ENCODE data around the gene CYSLTR2. TPM values are rescaled to one million over a fixed set of nuclear protein-coding genes. Genes with fewer than 3 reads are reported as not detected.
A peak's percentile ranks its signal among the peaks of the same experiment; 100 is the strongest.

The CYSLTR2 gene
- total and polyA plus RNA-seq, 2 experiments from 2014 or later, result not detected

DNA sequence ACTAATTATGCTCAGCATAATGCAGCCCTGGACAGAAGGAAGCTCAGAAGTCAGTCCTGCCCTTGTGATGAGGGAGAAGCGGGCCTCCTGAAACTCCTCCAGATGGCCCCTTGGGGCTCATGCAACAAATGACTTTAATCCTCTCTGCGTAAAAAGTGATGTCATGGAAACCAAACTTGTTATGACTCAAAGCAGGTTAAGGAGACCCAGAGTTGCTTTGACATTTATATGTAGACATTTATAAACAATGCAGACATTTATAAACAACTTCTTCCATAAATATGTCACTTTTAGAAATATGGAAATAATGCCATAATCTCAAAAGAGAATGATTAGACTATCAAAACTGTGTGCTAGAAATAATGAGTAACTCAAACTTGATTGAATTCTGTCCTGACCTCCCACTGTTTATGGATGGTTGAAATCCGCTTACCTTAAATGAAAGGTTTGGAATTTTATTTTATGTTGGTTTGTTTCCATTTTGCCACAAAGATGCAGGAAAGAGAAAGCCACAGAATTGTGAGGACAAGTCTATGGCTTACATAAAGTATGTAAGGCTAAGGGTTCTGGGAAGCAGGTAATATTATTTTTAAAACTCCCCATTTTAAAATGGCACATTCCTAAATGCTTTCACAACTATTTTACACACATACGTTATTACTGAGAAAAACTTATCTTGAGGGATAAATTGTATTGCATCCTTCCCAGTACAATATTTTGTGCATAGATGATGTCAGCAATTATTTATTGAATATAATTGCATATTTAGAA, 73.7 kb downstream of the CYSLTR2 start:
- in situ Hi-C loops (cut with MboI), result no loop called here
- H4K20me1 ChIP-seq (ENCODE audit: insufficient read depth), result no peaks in the 10 kb centered on the region
- H3K4me1 ChIP-seq (ENCODE audit: insufficient read depth), result peaks cover 7% of the 10 kb centered on the region; the same call in 1 of the 2 replicates
- H3K4me3 ChIP-seq, result no peak overlapping the region
- no peaks in the 10 kb centered on the region for H3K36me3 ChIP-seq (ENCODE audit: low read depth)
- H3K27me3 ChIP-seq (replicated peaks; ENCODE audit: insufficient read depth), result peaks cover 12% of the 10 kb centered on the region
- H3K9me2 ChIP-seq (ENCODE audit: insufficient read depth), result no peaks in the 10 kb centered on the region
- TF ChIP-seq EZH2 (IDR thresholded peaks at IDR 0.05; ENCODE audit: insufficient read depth, poor library complexity, severe bottlenecking) (no peak), EZH2phosphoT487 (IDR thresholded peaks at IDR 0.05; ENCODE audit: insufficient read depth, low read depth) (no peak)
- no peak overlapping the region for H3K4me2 ChIP-seq (ENCODE audit: unreplicated experiment)
- H3K9me3 ChIP-seq (ENCODE audit: low read depth), result no peaks in the 10 kb centered on the region
- WGBS, 2 experiments (ENCODE audit: low coverage in 1 of 2, low lambda C conversion rate in 2 of 2, missing lambda C conversion rate in 2 of 2), result 47 to 52% methylated on average over 4 of the region's 4 CpGs
- H3K27ac ChIP-seq, result no peak overlapping the region
- H3K79me2 ChIP-seq (ENCODE audit: insufficient read depth), result no peaks in the 10 kb centered on the region
- peak; percentile 38 for DNase-seq
- H2AFZ ChIP-seq, result no peak overlapping the region
- no peak overlapping the region for H3K9ac ChIP-seq
- H3F3A ChIP-seq (ENCODE audit: insufficient read depth), result no peaks in the 10 kb centered on the region

DNA sequence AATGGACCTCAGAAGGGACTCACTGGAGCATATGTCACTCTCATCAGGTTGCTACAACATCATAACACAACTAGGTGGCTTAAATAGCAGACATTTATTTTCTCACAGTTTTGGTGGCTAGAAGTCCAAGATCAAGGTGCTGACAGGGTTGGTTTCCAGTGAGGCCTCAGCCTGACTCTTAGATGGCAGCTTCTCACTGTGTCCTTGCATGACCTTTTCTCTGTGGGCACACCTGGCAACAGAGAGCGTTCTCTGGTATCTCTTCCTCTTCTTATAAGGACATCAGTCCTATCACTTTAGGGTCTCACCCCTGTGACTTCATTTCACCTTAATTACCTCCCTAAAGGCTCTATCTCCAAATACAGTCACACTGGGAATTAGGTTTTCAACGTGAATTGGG, 74.5 kb downstream of the CYSLTR2 start:
- in situ Hi-C loops (cut with MboI), result no loop called here
- Histone ChIP-seq H3K4me1 (ENCODE audit: insufficient read depth) (peaks cover 7% of the 10 kb centered on the region; the same call in 1 of the 2 replicates), H3K9me2 (ENCODE audit: insufficient read depth) (no peaks in the 10 kb centered on the region), H3K27ac (no peak overlapping the region), H3F3A (ENCODE audit: insufficient read depth) (no peaks in the 10 kb centered on the region), H3K27me3 (replicated peaks; ENCODE audit: insufficient read depth) (peaks cover 16% of the 10 kb centered on the region), H4K20me1 (ENCODE audit: insufficient read depth) (no peaks in the 10 kb centered on the region), H2AFZ (no peak overlapping the region), H3K9me3 (ENCODE audit: low read depth) (no peaks in the 10 kb centered on the region), H3K4me2 (ENCODE audit: unreplicated experiment) (no peak overlapping the region), H3K9ac (no peak overlapping the region), H3K79me2 (ENCODE audit: insufficient read depth) (no peaks in the 10 kb centered on the region), H3K36me3 (ENCODE audit: low read depth) (no peaks in the 10 kb centered on the region), H3K4me3 (no peak overlapping the region)
- TF ChIP-seq EZH2 (IDR thresholded peaks at IDR 0.05; ENCODE audit: insufficient read depth, poor library complexity, severe bottlenecking), result no peak
- no peak for TF ChIP-seq EZH2phosphoT487 (IDR thresholded peaks at IDR 0.05; ENCODE audit: insufficient read depth, low read depth)
- DNase-seq, result no peak
- 54 to 62% methylated on average over 2 of the region's 2 CpGs for WGBS, 2 experiments (ENCODE audit: low coverage in 1 of 2, low lambda C conversion rate in 2 of 2, missing lambda C conversion rate in 2 of 2)

DNA sequence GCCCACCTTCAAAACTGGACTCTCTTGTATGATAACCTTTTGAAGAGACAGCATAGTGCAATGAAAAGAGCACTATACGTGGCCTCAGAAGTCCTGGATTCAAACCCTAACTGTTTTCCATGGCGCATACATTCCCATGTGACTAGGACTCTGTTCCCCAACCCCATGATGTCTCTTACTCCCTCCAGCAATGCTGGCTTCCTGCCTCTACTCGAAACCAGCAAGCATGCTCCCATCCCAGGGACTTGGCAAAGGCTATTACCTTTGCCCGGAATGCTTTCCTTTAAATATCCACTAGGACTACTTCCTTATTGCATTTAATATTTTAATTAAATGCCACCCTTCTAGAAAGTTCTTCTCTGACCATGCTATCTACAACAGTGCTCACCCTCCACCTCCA, 75.1 kb downstream of the CYSLTR2 start:
- Histone ChIP-seq H3K4me3 (no peak overlapping the region), H3K9ac (no peak overlapping the region), H3K27me3 (replicated peaks; ENCODE audit: insufficient read depth) (peaks cover 20% of the 10 kb centered on the region), H3K9me2 (ENCODE audit: insufficient read depth) (no peaks in the 10 kb centered on the region), H3K9me3 (ENCODE audit: low read depth) (no peaks in the 10 kb centered on the region), H3F3A (ENCODE audit: insufficient read depth) (no peaks in the 10 kb centered on the region), H3K27ac (no peak overlapping the region), H3K79me2 (ENCODE audit: insufficient read depth) (no peaks in the 10 kb centered on the region), H3K4me1 (ENCODE audit: insufficient read depth) (peaks cover 7% of the 10 kb centered on the region; the same call in 1 of the 2 replicates), H4K20me1 (ENCODE audit: insufficient read depth) (no peaks in the 10 kb centered on the region), H3K4me2 (ENCODE audit: unreplicated experiment) (no peak overlapping the region), H3K36me3 (ENCODE audit: low read depth) (no peaks in the 10 kb centered on the region), H2AFZ (no peak overlapping the region)
- in situ Hi-C loops (cut with MboI), result no loop called here
- no peak for DNase-seq
- TF ChIP-seq EZH2phosphoT487 (IDR thresholded peaks at IDR 0.05; ENCODE audit: insufficient read depth, low read depth), result no peak
- TF ChIP-seq EZH2 (IDR thresholded peaks at IDR 0.05; ENCODE audit: insufficient read depth, poor library complexity, severe bottlenecking), result no peak
- WGBS, 2 experiments (ENCODE audit: low coverage in 1 of 2, low lambda C conversion rate in 2 of 2, missing lambda C conversion rate in 2 of 2), result 75 to 86% methylated on average over 4 of the region's 4 CpGs

DNA sequence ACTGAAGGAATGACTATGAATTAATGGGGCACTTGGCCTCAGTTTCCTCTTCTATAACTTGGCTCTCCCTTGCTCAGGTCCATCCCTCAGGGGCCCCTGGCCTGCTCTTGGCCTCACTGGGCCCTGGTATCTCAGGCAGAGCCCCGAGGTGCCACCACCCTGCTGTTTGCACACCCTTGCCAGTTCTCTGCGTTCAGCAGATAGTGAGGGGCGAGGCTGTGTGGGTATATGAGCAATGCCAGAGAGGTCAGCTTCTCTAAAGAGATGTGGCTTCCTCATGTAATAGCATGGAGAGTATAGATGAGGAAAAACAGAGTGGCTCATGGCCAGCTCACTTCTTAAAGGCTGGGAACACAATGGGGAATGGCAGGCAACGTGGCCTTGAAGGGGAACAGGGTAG, 76.1 kb downstream of the CYSLTR2 start:
- no peak overlapping the region for H3K4me2 ChIP-seq (ENCODE audit: unreplicated experiment)
- no peaks in the 10 kb centered on the region for H3K9me3 ChIP-seq (ENCODE audit: low read depth)
- H3K27me3 ChIP-seq (replicated peaks; ENCODE audit: insufficient read depth), result peaks cover 18% of the 10 kb centered on the region
- H3F3A ChIP-seq (ENCODE audit: insufficient read depth), result no peaks in the 10 kb centered on the region
- whole genome bisulfite sequencing, 2 experiments (ENCODE audit: low coverage in 1 of 2, low lambda C conversion rate in 2 of 2, missing lambda C conversion rate in 2 of 2), result 54 to 69% methylated on average over 4 of the region's 4 CpGs
- H3K9me2 ChIP-seq (ENCODE audit: insufficient read depth), result no peaks in the 10 kb centered on the region
- no peak overlapping the region for H3K9ac ChIP-seq
- H3K36me3 ChIP-seq (ENCODE audit: low read depth), result no peaks in the 10 kb centered on the region
- in situ Hi-C loops (cut with MboI), result no loop called here
- H3K4me1 ChIP-seq (ENCODE audit: insufficient read depth), result peaks cover 7% of the 10 kb centered on the region; the same call in 1 of the 2 replicates
- TF ChIP-seq EZH2phosphoT487 (IDR thresholded peaks at IDR 0.05; ENCODE audit: insufficient read depth, low read depth) (no peak), EZH2 (IDR thresholded peaks at IDR 0.05; ENCODE audit: insufficient read depth, poor library complexity, severe bottlenecking) (no peak)
- no peak overlapping the region for H2AFZ ChIP-seq
- no peak overlapping the region for H3K4me3 ChIP-seq
- H3K27ac ChIP-seq, result no peak overlapping the region
- no peak for DNase-seq
- H4K20me1 ChIP-seq (ENCODE audit: insufficient read depth), result no peaks in the 10 kb centered on the region
- no peaks in the 10 kb centered on the region for H3K79me2 ChIP-seq (ENCODE audit: insufficient read depth)
